Smooth muscle cell (in vitro differentiated cells): ENCODE measurements around the gene PUM2. TPM values are rescaled to one million over a fixed set of nuclear protein-coding genes. Genes with fewer than 3 reads are reported as not detected.

Source experiments
- DNase-seq: peaks from one replicate; lab custom pipeline; 2025; ENCODE audit not compliant: unreplicated experiment; lab: John Stamatoyannopoulos, UW
- H2AFZ ChIP-seq: fragments of 200-600 bp; sonication (generic); 2 replicates; pipeline ENCODE4 v1.6.0; 2016; ENCODE audit warnings: antibody characterized with exemption, low read depth, mild to moderate bottlenecking
- H3F3A ChIP-seq: fragments of 200-600 bp; sonication (generic); 2 replicates; pipeline ENCODE4 v1.6.0; 2017; ENCODE audit warnings: antibody characterized with exemption, low read depth
- H3K27ac ChIP-seq: fragments of 200-600 bp; sonication (generic); 2 replicates; pipeline ENCODE4 v1.5.1; 2016; ENCODE audit warnings: low read depth, mild to moderate bottlenecking
- H3K27me3 ChIP-seq: fragments of 200-600 bp; sonication (generic); 2 replicates; pipeline ENCODE4 v1.6.1; 2016; ENCODE audit warnings: low read depth, mild to moderate bottlenecking
- H3K36me3 ChIP-seq: fragments of 200-600 bp; sonication (generic); 2 replicates; pipeline ENCODE4 v1.5.1; 2016; ENCODE audit warnings: low read depth
- H3K4me1 ChIP-seq: fragments of 200-600 bp; sonication (generic); 2 replicates; pipeline ENCODE4 v1.5.1; 2016; ENCODE audit warnings: low read depth
- H3K4me2 ChIP-seq: fragments of 200-600 bp; sonication (generic); 2 replicates; pipeline ENCODE4 v1.6.0; 2016; ENCODE audit warnings: mild to moderate bottlenecking
- H3K4me3 ChIP-seq: fragments of 200-600 bp; sonication (generic); 2 replicates; pipeline ENCODE4 v1.5.1; 2016; ENCODE audit warnings: mild to moderate bottlenecking
- H3K79me2 ChIP-seq: fragments of 200-600 bp; sonication (generic); 2 replicates; pipeline ENCODE4 v1.6.0; 2016; ENCODE audit warnings: low read depth, mild to moderate bottlenecking
- H3K9ac ChIP-seq: fragments of 200-600 bp; sonication (generic); 2 replicates; pipeline ENCODE4 v1.6.0; 2016; ENCODE audit warnings: low read depth
- H3K9me3 ChIP-seq: fragments of 200-600 bp; sonication (generic); replicated peaks from 2 replicates; pipeline ENCODE4 v1.5.1; 2016; ENCODE audit warnings: low read depth
- H4K20me1 ChIP-seq: fragments of 200-600 bp; sonication (generic); 2 replicates; pipeline ENCODE4 v1.6.0; 2016; ENCODE audit warnings: low read depth
- CTCF ChIP-seq: fragments of 200-600 bp; sonication (generic); IDR thresholded peaks from 2 replicates; pipeline ENCODE4 v1.5.1; 2017; ENCODE audit warnings: borderline replicate concordance, mild to moderate bottlenecking, antibody characterized with exemption; ENCODE audit not compliant: insufficient read depth, poor library complexity, severe bottlenecking
- WGBS: methylation state at CpG from one replicate; pipeline ENCODE4 v1.1.7; 2016; ENCODE audit warnings: low lambda C conversion rate; 5-methylcytosine and 5-hydroxymethylcytosine counted together
- polyA plus RNA-seq: library from polyadenylated mRNA; unstranded; fragments of >200 nt; fragmentation: Nextera tagmentation; extraction: Ambion mirVana; gene quantifications from 2 replicates; pipeline ENCODE4 v1.2.1, GENCODE V29; 2016
- total RNA-seq: library from RNA; depleted of rRNA; stranded (reverse); fragments of >200 nt; gene quantifications from 2 replicates; pipeline ENCODE4 v1.2.3, GENCODE V29; 2014

PUM2 gene
- total and polyA plus RNA-seq, 2 experiments from 2014 or later, result 5.2 to 42.0 TPM

GRCh38 chr2:20397811-20398447, 47.3 kb upstream of the PUM2 start:
- DNase-seq, result no peak
- Histone ChIP-seq H3F3A (no peaks in the 10 kb centered on the region), H3K9ac (no peak overlapping the region), H3K36me3 (no peaks in the 10 kb centered on the region), H3K79me2 (no peaks in the 10 kb centered on the region), H3K27me3 (no peaks in the 10 kb centered on the region), H2AFZ (no peak overlapping the region), H3K27ac (no peak overlapping the region), H3K4me2 (no peak overlapping the region), H4K20me1 (no peaks in the 10 kb centered on the region), H3K4me3 (no peak overlapping the region), H3K9me3 (no peaks in the 10 kb centered on the region), H3K4me1 (no peaks in the 10 kb centered on the region)
- no peak for TF ChIP-seq CTCF
- 90% methylated on average over 5 of the region's 5 CpGs for WGBS

GRCh38 chr2:20396356-20397000, 45.8 kb upstream of the PUM2 start:
- Histone ChIP-seq H2AFZ (no peak overlapping the region), H3K9ac (no peak overlapping the region), H3K27me3 (no peaks in the 10 kb centered on the region), H3K36me3 (no peaks in the 10 kb centered on the region), H3K79me2 (no peaks in the 10 kb centered on the region), H3K4me1 (no peaks in the 10 kb centered on the region), H3F3A (no peaks in the 10 kb centered on the region), H3K27ac (no peak overlapping the region), H4K20me1 (no peaks in the 10 kb centered on the region), H3K4me3 (no peak overlapping the region), H3K4me2 (no peak overlapping the region), H3K9me3 (no peaks in the 10 kb centered on the region)
- 77% methylated on average over 9 of the region's 9 CpGs for WGBS
- no peak for TF ChIP-seq CTCF
- DNase-seq, result no peak

GRCh38 chr2:20393986-20394385, 43.3 kb upstream of the PUM2 start:
- Histone ChIP-seq H3F3A (no peaks in the 10 kb centered on the region), H3K4me2 (no peak overlapping the region), H2AFZ (no peak overlapping the region), H3K36me3 (no peaks in the 10 kb centered on the region), H3K4me1 (no peaks in the 10 kb centered on the region), H4K20me1 (no peaks in the 10 kb centered on the region), H3K9me3 (no peaks in the 10 kb centered on the region), H3K27ac (no peak overlapping the region), H3K79me2 (no peaks in the 10 kb centered on the region), H3K9ac (no peak overlapping the region), H3K4me3 (no peak overlapping the region), H3K27me3 (no peaks in the 10 kb centered on the region)
- DNase-seq, result no peak
- 97% methylated on average over 4 of the region's 4 CpGs for WGBS
- no peak for TF ChIP-seq CTCF
